HCT116 (cell line): Measurements from ENCODE around the gene FBXL16. TPM values are rescaled to one million over a fixed set of nuclear protein-coding genes. Genes with fewer than 3 reads are reported as not detected.

Experiments
- ATAC-seq: fragments of 200-7000 bp; cut with Tn5 transposase; 2 replicates; pipeline ENCODE4 v1.9.1; 2020; ENCODE audit warnings: mild to moderate bottlenecking, moderate library complexity
- BruUV-seq: library from RNA; stranded (reverse); fragments of 400-500 nt; replicated peaks from 2 replicates; lab custom pipeline; 2021; lab: Mats Ljungman, UMichigan
- CTCF ChIA-PET: fragments of 300-600 bp; sonication (Branson Sonifier 250); formaldehyde crosslinking; loops from one replicate; lab custom pipeline; 2021; ENCODE audit warnings: antibody characterized with exemption; lab: Charles Lee
- POLR2A ChIA-PET: fragments of 300-600, 350-600 bp; sonication (Branson Sonifier 250); formaldehyde crosslinking; loops from one replicate; lab custom pipeline; 2021; ENCODE audit warnings: antibody characterized with exemption; lab: Charles Lee
- RAD21 ChIA-PET, 2 experiments: fragments of 300-600 bp; sonication (Branson Sonifier 250); formaldehyde crosslinking; loops; one replicate each; lab custom pipeline; 2023; ENCODE audit warnings: low total read pairs in 2 of 2; ENCODE audit not compliant: uncharacterized antibody in 2 of 2, unreplicated experiment in 2 of 2, low non-redundant PET in 1 of 2; lab: Charles Lee
- DNase-seq: peaks from one replicate; pipeline ENCODE4 v3.0.0-alpha.2; 2010; ENCODE audit warnings: low read depth, low spot score
- H2AFZ ChIP-seq: fragments of 200-600 bp; shearing (Covaris generic), sonication (generic); 2 replicates; pipeline ENCODE4 v1.6.1; 2017; ENCODE audit warnings: low read depth, mixed run types, mixed read lengths, antibody characterized with exemption, low read length; ENCODE audit not compliant: poor library complexity, severe bottlenecking
- H3K27ac ChIP-seq: 2 replicates; pipeline ENCODE4 v1.5.1; 2012; ENCODE audit warnings: low read depth, low read length
- H3K27me3 ChIP-seq: fragments of 200-600 bp; sonication (generic); 2 replicates; pipeline ENCODE4 v1.6.1; 2016; ENCODE audit warnings: mixed run types, low read length, mixed read lengths; ENCODE audit not compliant: insufficient read depth
- H3K36me3 ChIP-seq, 2 experiments: fragments of 200-500 bp in 1 of 2; fragments of 200-600 bp in 1 of 2; sonication (Bioruptor generic) in 1 of 2; sonication (generic) in 1 of 2; 2 replicates each; pipeline versions ENCODE4 v1.5.1 to v1.6.1; 2014 to 2016; ENCODE audit warnings: low read length in 2 of 2, inconsistent platforms in 1 of 2, mixed read lengths in 1 of 2, mixed run types in 1 of 2; ENCODE audit not compliant: insufficient read depth in 2 of 2, control insufficient read depth in 1 of 2
- H3K4me1 ChIP-seq, 2 experiments: fragments of 200-600 bp in 1 of 2; sonication (generic) in 1 of 2; 2 replicates each; pipeline versions ENCODE4 v1.5.1 to v1.6.1; 2012 to 2017; ENCODE audit warnings: low read length in 2 of 2, inconsistent platforms in 1 of 2, mild to moderate bottlenecking in 1 of 2, mixed read lengths in 1 of 2, mixed run types in 1 of 2, moderate library complexity in 1 of 2; ENCODE audit not compliant: insufficient read depth in 2 of 2, control insufficient read depth in 1 of 2
- H3K4me2 ChIP-seq: fragments of 200-600 bp; sonication (generic); 2 replicates; pipeline ENCODE4 v1.6.1; 2017; ENCODE audit warnings: mixed run types, low read length, mixed read lengths
- H3K4me3 ChIP-seq, 2 experiments: fragments of 200-600 bp in 1 of 2; sonication (generic) in 1 of 2; replicated peaks in 1 of 2; 2 replicates each; pipeline ENCODE4 v1.5.1; 2011 to 2016; ENCODE audit warnings: low read length in 2 of 2, control low read depth in 1 of 2, low read depth in 1 of 2, mild to moderate bottlenecking in 1 of 2, mixed read lengths in 1 of 2, mixed run types in 1 of 2
- H3K79me2 ChIP-seq: fragments of 200-600 bp; sonication (generic); 2 replicates; pipeline ENCODE4 v1.6.1; 2017; ENCODE audit warnings: mild to moderate bottlenecking, mixed run types, low read length, moderate library complexity, mixed read lengths; ENCODE audit not compliant: insufficient read depth
- H3K9ac ChIP-seq: fragments of 200-600 bp; sonication (generic); 2 replicates; pipeline ENCODE4 v1.6.1; 2016; ENCODE audit warnings: low read length, mixed read lengths
- H3K9me2 ChIP-seq: fragments of 200-600 bp; sonication (generic), shearing (Covaris generic); 2 replicates; pipeline ENCODE4 v1.6.1; 2017; ENCODE audit warnings: mixed run types, mild to moderate bottlenecking, moderate library complexity; ENCODE audit not compliant: insufficient read depth
- H3K9me3 ChIP-seq, 2 experiments: fragments of 200-500 bp in 1 of 2; fragments of 200-600 bp in 1 of 2; sonication (Bioruptor generic) in 1 of 2; sonication (generic) in 1 of 2; 2 replicates each; pipeline ENCODE4 v1.6.1; 2014 to 2017; ENCODE audit warnings: low read length in 2 of 2, mixed read lengths in 2 of 2, inconsistent platforms in 1 of 2, low read depth in 1 of 2, mild to moderate bottlenecking in 1 of 2, mixed run types in 1 of 2, moderate library complexity in 1 of 2; ENCODE audit not compliant: control insufficient read depth in 1 of 2, insufficient read depth in 1 of 2
- H4K20me1 ChIP-seq: fragments of 200-600 bp; sonication (generic), shearing (Covaris generic); 2 replicates; pipeline ENCODE4 v1.6.1; 2017; ENCODE audit warnings: mixed run types, mild to moderate bottlenecking, moderate library complexity; ENCODE audit not compliant: insufficient read depth
- ATF3 ChIP-seq: IDR thresholded peaks from 2 replicates; pipeline ENCODE4 v1.6.1; 2012
- CBX3 ChIP-seq: IDR thresholded peaks from 2 replicates; pipeline ENCODE4 v1.6.1; 2012; ENCODE audit warnings: low read depth
- CEBPB ChIP-seq: IDR thresholded peaks from 2 replicates; pipeline ENCODE4 v1.6.1; 2012; ENCODE audit warnings: low read depth
- EGR1 ChIP-seq: IDR thresholded peaks from 2 replicates; pipeline ENCODE4 v1.6.1; 2012; ENCODE audit warnings: low read depth
- EZH2 ChIP-seq: fragments of 200-600 bp; sonication (generic); IDR thresholded peaks from 2 replicates; pipeline ENCODE4 v1.6.1; 2017; ENCODE audit warnings: antibody characterized with exemption, mixed run types
- JUND ChIP-seq: IDR thresholded peaks from 2 replicates; pipeline ENCODE4 v1.6.1; 2012
- POLR2A ChIP-seq: IDR thresholded peaks from 2 replicates; pipeline ENCODE4 v1.7.0; 2011; ENCODE audit warnings: borderline replicate concordance; ENCODE audit not compliant: insufficient read depth, insufficient read length; ENCODE audit errors: extremely low read depth
- POLR2AphosphoS5 ChIP-seq: IDR thresholded peaks from 2 replicates; pipeline ENCODE4 v1.6.1; 2011; ENCODE audit warnings: mild to moderate bottlenecking, low read depth, low read length, moderate library complexity
- REST ChIP-seq: IDR thresholded peaks from 2 replicates; pipeline ENCODE4 v1.6.1; 2012; ENCODE audit warnings: low read depth
- SIN3A ChIP-seq: IDR thresholded peaks from 2 replicates; pipeline ENCODE4 v1.6.1; 2012; ENCODE audit warnings: low read depth
- SRF ChIP-seq: IDR thresholded peaks from 2 replicates; pipeline ENCODE4 v1.6.1; 2012; ENCODE audit warnings: low read depth
- YY1 ChIP-seq: IDR thresholded peaks from 2 replicates; pipeline ENCODE4 v1.6.1; 2011; ENCODE audit warnings: low read length, low read depth, moderate library complexity, mild to moderate bottlenecking; ENCODE audit not compliant: insufficient replicate concordance; ENCODE audit errors: extremely low read depth
- ZBTB33 ChIP-seq: IDR thresholded peaks from 2 replicates; pipeline ENCODE4 v1.6.1; 2011; ENCODE audit warnings: mild to moderate bottlenecking, low read length, moderate library complexity; ENCODE audit not compliant: insufficient replicate concordance; ENCODE audit errors: extremely low read depth
- ZFX ChIP-seq: fragments of 450-650 bp; IDR thresholded peaks from 2 replicates; pipeline ENCODE4 v1.6.1; 2017
- intact Hi-C: fragments of 100-400 bp; cut with micrococcal nuclease; formaldehyde crosslinking; loops from 2 replicates; pipeline ENCODE4 v1.10.0; 2022
- total RNA-seq: library from RNA; stranded (reverse); gene quantifications from one replicate; pipeline ENCODE4 v1.2.1, GENCODE V29; 2021; ENCODE audit not compliant: unreplicated experiment

Gene FBXL16
- total RNA-seq, 1 experiment from 2014 or later, result 49.7 TPM

GRCh38 chr16:680625-680945 lies 25.0 kb downstream of the FBXL16 start:
- peak overlapping the region; percentile 66 to 90 for H3K4me3 ChIP-seq
- DNase-seq (no peak), ATAC-seq (no peak)
- RAD21 ChIA-PET, result no interaction called here
- peak overlapping the region; percentile 98 for H3K27ac ChIP-seq
- H3K27me3 ChIP-seq, result no peaks in the 10 kb centered on the region
- BruUV-seq, result no TSS peak
- POLR2A ChIA-PET, result no interaction called here
- no peaks in the 10 kb centered on the region for H3K9me3 ChIP-seq
- H3K9ac ChIP-seq, result peak overlapping the region; percentile 92
- TF ChIP-seq POLR2A, result no peak
- TF ChIP-seq CEBPB, result no peak
- no peak for TF ChIP-seq SRF
- TF ChIP-seq ZFX, result peak; percentile 82
- intact Hi-C loops, result no loop called here
- no peaks in the 10 kb centered on the region for H3K9me2 ChIP-seq
- CTCF ChIA-PET, result interaction anchor here (1.1 kb wide), 1 partner anchor 9 kb away, joined by 3 read pairs; the partner anchor contains the start of gene WDR24
- peaks cover 38% of the 10 kb centered on the region for H3K79me2 ChIP-seq
- H3K4me2 ChIP-seq, result peak overlapping the region; percentile 97
- H3K4me1 ChIP-seq, result peaks cover 13 to 48% of the 10 kb centered on the region in 2 experiments
- no peak overlapping the region for H2AFZ ChIP-seq
- no peaks in the 10 kb centered on the region for H4K20me1 ChIP-seq
- H3K36me3 ChIP-seq, result peaks cover 0 to 26% of the 10 kb centered on the region in 2 experiments; a peak in 2 of 4 replicates

- Histone ChIP-seq H3K4me3 (peak within 1 kb of the TSS; percentile 66 to 90), H3K9me2 (no peaks in the 10 kb centered on the region), H3K4me1 (peaks cover 11 to 42% of the 10 kb centered on the region in 2 experiments), H3K9ac (peak within 1 kb of the TSS; percentile 92), H2AFZ (no peak within 1 kb of the TSS), H3K36me3 (peaks cover 0 to 26% of the 10 kb centered on the region in 2 experiments; a peak in 2 of 4 replicates), H3K27ac (peak within 1 kb of the TSS; percentile 98), H4K20me1 (no peaks in the 10 kb centered on the region), H3K27me3 (no peaks in the 10 kb centered on the region), H3K79me2 (peaks cover 36% of the 10 kb centered on the region), H3K4me2 (peak within 1 kb of the TSS; percentile 97), H3K9me3 (no peaks in the 10 kb centered on the region)
- BruUV-seq, result no TSS peak
- ChIA-PET RAD21 (no interaction called here), CTCF (interaction anchor here (1.1 kb wide), 1 partner anchor 10 kb away, joined by 3 read pairs; the partner anchor contains the start of gene WDR24), POLR2A (no interaction called here)
- DNase-seq (peak; percentile 48), ATAC-seq (peak; percentile 30)
- intact Hi-C loops, result no loop called here
- TF ChIP-seq POLR2A (peak; percentile 16), ATF3 (no peak), JUND (no peak), YY1 (no peak), EZH2 (no peak), EGR1 (no peak), CBX3 (no peak), POLR2AphosphoS5 (peak; percentile 75), SRF (no peak), ZBTB33 (no peak), REST (no peak), SIN3A (no peak), CEBPB (no peak)
These were observed 25.6 kb downstream of the FBXL16 start, which contains the start of gene STUB1 for GRCh38 chr16:679814-680624. TSS of gene STUB1 (plus strand) at chr16:680410. CDS start at chr16:680526, 116 bp downstream.
